ENCODE data around the gene SKAP2. TPM values are rescaled to one million over a fixed set of nuclear protein-coding genes. Genes with fewer than 3 reads are reported as not detected.

The SKAP2 gene
- total RNA-seq, 1 donor from 2014 or later = 12.8 TPM

GRCh38 chr7:26631601-26632000 is 232.8 kb downstream of the SKAP2 start:
- TF ChIP-seq POLR2A (IDR thresholded peaks at IDR 0.05) (no peak), CTCF (IDR thresholded peaks at IDR 0.05) (no peak), POLR2AphosphoS5 (IDR thresholded peaks at IDR 0.05; ENCODE audit: insufficient read depth in 1 of 2, low read depth in 1 of 2) (no peak)
- Histone ChIP-seq H3K36me3 (no peaks in the 10 kb centered on the region), H3K9me3 (no peaks in the 10 kb centered on the region), H3K27ac (no peak overlapping the region), H3K27me3 (no peaks in the 10 kb centered on the region), H3K4me1 (no peaks in the 10 kb centered on the region), H3K4me3 (no peak overlapping the region)
- intact Hi-C loops (cut with DNase I) = no loop called here
- DNase-seq (ENCODE audit: extremely low spot score in 2 of 2) = no peak

GRCh38 chr7:26630941-26631580 is 233.3 kb downstream of the SKAP2 start:
- DNase-seq (ENCODE audit: extremely low spot score in 2 of 2) = peak in 1 of 2 donors; percentile 79
- intact Hi-C loops (cut with DNase I) = no loop called here
- Histone ChIP-seq H3K27me3 (no peaks in the 10 kb centered on the region), H3K4me1 (no peaks in the 10 kb centered on the region), H3K36me3 (no peaks in the 10 kb centered on the region), H3K4me3 (no peak overlapping the region), H3K9me3 (no peaks in the 10 kb centered on the region), H3K27ac (no peak overlapping the region)
- TF ChIP-seq POLR2AphosphoS5 (IDR thresholded peaks at IDR 0.05; ENCODE audit: insufficient read depth in 1 of 2, low read depth in 1 of 2) (no peak), CTCF (IDR thresholded peaks at IDR 0.05) (no peak), POLR2A (IDR thresholded peaks at IDR 0.05) (no peak)

- no peaks in the 10 kb centered on the region for H3K27me3 ChIP-seq
- peak in 1 of 2 donors; percentile 40 for DNase-seq (ENCODE audit: extremely low spot score in 2 of 2)
- intact Hi-C loops (cut with DNase I) = no loop called here
- no peaks in the 10 kb centered on the region for H3K9me3 ChIP-seq
- no peaks in the 10 kb centered on the region for H3K4me1 ChIP-seq
- TF ChIP-seq POLR2A (IDR thresholded peaks at IDR 0.05) (no peak), CTCF (IDR thresholded peaks at IDR 0.05) (no peak), POLR2AphosphoS5 (IDR thresholded peaks at IDR 0.05; ENCODE audit: insufficient read depth in 1 of 2, low read depth in 1 of 2) (no peak)
- H3K36me3 ChIP-seq = no peaks in the 10 kb centered on the region
- no peak overlapping the region for H3K4me3 ChIP-seq
- no peak overlapping the region for H3K27ac ChIP-seq
These were observed 234.0 kb downstream of the SKAP2 start for GRCh38 chr7:26630361-26630760.

- no peaks in the 10 kb centered on the region for H3K36me3 ChIP-seq
- TF ChIP-seq CTCF (IDR thresholded peaks at IDR 0.05) (no peak), POLR2A (IDR thresholded peaks at IDR 0.05) (no peak), POLR2AphosphoS5 (IDR thresholded peaks at IDR 0.05; ENCODE audit: insufficient read depth in 1 of 2, low read depth in 1 of 2) (no peak)
- H3K9me3 ChIP-seq = no peaks in the 10 kb centered on the region
- H3K4me3 ChIP-seq = no peak overlapping the region
- no peak overlapping the region for H3K27ac ChIP-seq
- DNase-seq (ENCODE audit: extremely low spot score in 2 of 2) = no peak
- H3K4me1 ChIP-seq = no peaks in the 10 kb centered on the region
- intact Hi-C loops (cut with DNase I) = no loop called here
- no peaks in the 10 kb centered on the region for H3K27me3 ChIP-seq
These were observed 234.7 kb downstream of the SKAP2 start for GRCh38 chr7:26629696-26630095.

GRCh38 chr7:26627891-26628341 is 236.5 kb downstream of the SKAP2 start:
- Histone ChIP-seq H3K4me1 (no peaks in the 10 kb centered on the region), H3K27ac (no peak overlapping the region), H3K36me3 (no peaks in the 10 kb centered on the region), H3K9me3 (no peaks in the 10 kb centered on the region), H3K27me3 (no peaks in the 10 kb centered on the region), H3K4me3 (no peak overlapping the region)
- TF ChIP-seq POLR2AphosphoS5 (IDR thresholded peaks at IDR 0.05; ENCODE audit: insufficient read depth in 1 of 2, low read depth in 1 of 2) (no peak), POLR2A (IDR thresholded peaks at IDR 0.05) (no peak), CTCF (IDR thresholded peaks at IDR 0.05) (no peak)
- peak; percentile 67 to 77 for DNase-seq (ENCODE audit: extremely low spot score in 2 of 2)
- intact Hi-C loops (cut with DNase I) = no loop called here
